Activated CD4-positive, alpha-beta T cell treated with anti-CD3 and anti-CD28 coated beads, Interleukin-2, amount 10 ng/mL, durations not matched to agents 24 days and 14 days (primary cell): Measurements from ENCODE around the gene TMPRSS2. TPM values are rescaled to one million over a fixed set of nuclear protein-coding genes. Genes with fewer than 3 reads are reported as not detected.

Source experiments
- DNase-seq: peaks from one replicate; pipeline ENCODE4 v3.0.0; 2022
- H3K27ac Mint-ChIP-seq: one replicate; pipeline ENCODE4 v1.8.0; 2022; ENCODE audit warnings: mild to moderate bottlenecking, mixed read lengths
- H3K27me3 Mint-ChIP-seq: one replicate; pipeline ENCODE4 v1.8.0; 2022; ENCODE audit warnings: mixed read lengths
- H3K36me3 Mint-ChIP-seq: one replicate; pipeline ENCODE4 v1.8.0; 2022; ENCODE audit warnings: low read depth, mild to moderate bottlenecking, mixed read lengths
- H3K4me1 Mint-ChIP-seq: one replicate; pipeline ENCODE4 v1.8.0; 2021; ENCODE audit warnings: mixed read lengths
- H3K4me3 Mint-ChIP-seq: one replicate; pipeline ENCODE4 v1.8.0; 2022; ENCODE audit warnings: mild to moderate bottlenecking, moderate library complexity, mixed read lengths
- H3K9me3 Mint-ChIP-seq: one replicate; pipeline ENCODE4 v1.8.0; 2021; ENCODE audit warnings: mixed read lengths
- intact Hi-C: fragments of 100-400 bp; cut with micrococcal nuclease; formaldehyde crosslinking; loops from one replicate; pipeline ENCODE4 v1.15.1; 2023
- total RNA-seq: library from RNA; stranded (reverse); gene quantifications from 2 replicates; pipeline ENCODE4 v1.2.3, GENCODE V29; 2022

TMPRSS2 gene
- total RNA-seq, 1 donor from 2014 or later, result not detected

DNA sequence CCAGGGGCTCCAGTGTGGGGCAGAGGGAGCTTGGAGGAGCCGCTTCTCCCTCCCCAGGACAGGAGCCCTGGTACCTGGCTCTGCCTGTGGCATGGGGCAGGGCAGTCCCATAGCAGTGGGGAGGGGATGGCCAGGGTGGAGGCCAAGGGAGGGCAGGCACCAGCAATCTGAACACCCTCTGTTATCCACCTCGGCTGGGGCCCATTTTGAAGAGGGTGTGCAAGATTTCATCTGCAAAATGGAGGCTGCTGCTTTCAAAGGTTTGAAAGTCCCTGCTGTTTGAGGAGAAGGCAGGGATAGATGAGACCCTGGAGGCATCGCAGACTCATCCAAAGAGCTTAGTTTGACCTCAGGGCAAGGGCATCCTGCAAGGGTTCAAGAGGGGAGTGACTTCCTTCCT, 15.2 kb upstream of the TMPRSS2 start:
- intact Hi-C loops, result no loop called here
- Mint-ChIP-seq H3K27me3 (peaks cover 14% of the 10 kb centered on the region), H3K9me3 (no peaks in the 10 kb centered on the region), H3K27ac (no peak overlapping the region), H3K4me3 (no peak overlapping the region), H3K36me3 (no peaks in the 10 kb centered on the region), H3K4me1 (no peaks in the 10 kb centered on the region)
- no peak for DNase-seq

DNA sequence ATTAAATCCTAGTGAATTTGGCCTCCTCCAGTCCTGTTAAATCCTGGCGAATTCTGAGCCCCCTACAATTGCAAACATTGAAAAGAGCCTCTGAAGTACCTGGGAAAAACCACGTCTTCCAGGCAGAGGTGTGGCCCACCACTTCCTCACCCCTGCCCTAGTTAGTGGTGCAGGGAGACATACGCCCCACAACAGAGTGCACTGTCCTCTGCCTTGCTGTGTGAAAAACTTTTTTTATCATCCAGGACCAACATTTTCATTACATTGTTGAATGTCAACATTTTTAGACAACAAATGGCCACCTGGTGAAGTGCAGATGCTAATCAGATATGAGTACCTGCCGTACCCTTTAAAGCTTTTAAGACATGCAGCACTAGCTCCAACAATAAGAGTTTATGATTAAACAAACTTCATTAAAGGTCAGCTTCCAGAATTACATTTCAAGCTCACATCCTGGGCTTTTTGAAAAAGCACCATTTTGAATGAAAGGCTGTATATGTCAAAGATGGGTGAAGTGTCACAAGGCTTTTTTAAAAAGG, 13.6 kb upstream of the TMPRSS2 start:
- H3K27ac Mint-ChIP-seq, result no peak overlapping the region
- DNase-seq, result no peak
- intact Hi-C loops, result no loop called here
- no peaks in the 10 kb centered on the region for H3K36me3 Mint-ChIP-seq
- H3K27me3 Mint-ChIP-seq, result peaks cover 13% of the 10 kb centered on the region
- H3K9me3 Mint-ChIP-seq, result no peaks in the 10 kb centered on the region
- no peaks in the 10 kb centered on the region for H3K4me1 Mint-ChIP-seq
- H3K4me3 Mint-ChIP-seq, result no peak overlapping the region

DNA sequence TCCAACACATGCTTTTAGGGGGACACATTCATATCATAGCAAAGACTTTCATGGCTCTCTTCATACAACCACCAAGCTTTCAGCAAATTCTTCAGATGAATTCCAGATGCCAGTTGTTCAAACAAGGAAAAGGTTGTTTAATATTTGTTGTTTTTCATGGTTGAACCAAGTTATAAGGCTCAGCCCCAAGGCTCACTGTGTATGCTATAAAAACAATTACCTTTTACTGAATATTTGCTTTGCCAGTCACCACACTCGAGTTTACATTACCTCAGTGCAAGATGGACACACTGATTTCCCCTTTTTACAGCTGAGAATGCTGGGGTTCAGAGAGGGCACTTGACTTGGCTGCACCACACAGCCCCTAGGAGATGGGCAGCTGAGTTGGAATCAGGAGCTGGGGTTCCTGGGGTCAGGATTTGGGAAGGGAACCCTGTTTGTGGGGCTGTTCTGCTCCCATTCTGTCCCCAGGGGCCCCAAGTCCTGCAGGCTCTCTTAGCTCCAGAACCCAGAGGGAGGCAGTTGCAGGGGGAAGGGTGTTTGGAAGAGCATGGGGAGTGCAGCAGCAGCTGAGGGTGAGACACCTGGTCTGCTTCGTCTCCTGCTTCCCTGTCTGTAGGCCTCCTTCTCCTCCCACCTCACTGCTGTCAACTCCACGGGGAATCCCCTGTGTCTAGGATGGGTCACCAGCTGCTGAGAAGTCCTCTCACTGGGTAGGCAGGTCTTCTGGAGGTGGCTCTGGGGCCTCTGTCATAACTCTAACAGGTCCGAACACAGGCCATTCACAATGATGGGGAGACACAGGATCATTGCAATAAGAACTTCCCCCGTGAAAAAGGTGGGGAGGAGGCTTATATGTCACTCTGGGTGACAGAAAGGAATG, 12.8 kb upstream of the TMPRSS2 start:
- Mint-ChIP-seq H3K4me1 (no peaks in the 10 kb centered on the region), H3K27ac (no peak overlapping the region), H3K27me3 (peaks cover 13% of the 10 kb centered on the region), H3K9me3 (no peaks in the 10 kb centered on the region), H3K4me3 (no peak overlapping the region), H3K36me3 (no peaks in the 10 kb centered on the region)
- intact Hi-C loops, result no loop called here
- DNase-seq, result no peak

DNA sequence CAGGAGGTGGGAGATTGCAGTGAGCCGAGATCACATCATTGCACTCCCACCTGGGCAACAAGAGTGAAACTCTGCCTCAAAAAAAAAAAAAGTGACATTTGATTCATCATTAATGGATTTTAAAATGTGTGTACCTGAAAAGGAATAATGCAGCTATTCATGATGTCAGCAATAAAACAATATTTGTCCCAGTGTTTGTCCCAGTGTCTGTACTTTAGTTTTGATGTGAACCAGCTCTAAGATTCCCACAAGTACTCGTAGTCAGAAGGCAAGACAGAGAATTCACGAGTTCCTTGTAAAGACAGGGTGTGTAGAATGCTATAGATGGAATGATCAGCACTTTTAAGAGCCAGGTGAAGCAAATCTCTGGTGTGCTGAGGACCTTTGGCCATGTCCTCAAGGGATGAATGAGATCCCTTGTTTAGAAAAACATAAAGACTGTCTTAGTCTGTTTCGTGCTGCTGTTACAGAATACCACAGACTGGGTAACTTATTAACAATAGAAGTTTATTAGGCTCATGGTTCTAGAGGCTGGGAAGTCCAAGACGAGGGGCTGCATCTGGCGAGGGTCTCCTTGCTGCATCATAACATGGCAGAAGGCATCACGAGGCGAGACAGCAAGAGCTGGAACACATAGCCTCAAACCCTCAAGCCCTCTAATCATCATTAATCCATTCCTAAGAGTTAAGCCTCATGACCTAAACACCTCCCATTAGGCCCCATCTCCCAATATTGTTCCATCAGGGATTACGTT, 12.0 kb upstream of the TMPRSS2 start:
- H3K4me3 Mint-ChIP-seq, result no peak overlapping the region
- no peak for DNase-seq
- no peaks in the 10 kb centered on the region for H3K9me3 Mint-ChIP-seq
- no peaks in the 10 kb centered on the region for H3K4me1 Mint-ChIP-seq
- H3K36me3 Mint-ChIP-seq, result no peaks in the 10 kb centered on the region
- H3K27ac Mint-ChIP-seq, result no peak overlapping the region
- H3K27me3 Mint-ChIP-seq, result peaks cover 13% of the 10 kb centered on the region
- intact Hi-C loops, result no loop called here

DNA sequence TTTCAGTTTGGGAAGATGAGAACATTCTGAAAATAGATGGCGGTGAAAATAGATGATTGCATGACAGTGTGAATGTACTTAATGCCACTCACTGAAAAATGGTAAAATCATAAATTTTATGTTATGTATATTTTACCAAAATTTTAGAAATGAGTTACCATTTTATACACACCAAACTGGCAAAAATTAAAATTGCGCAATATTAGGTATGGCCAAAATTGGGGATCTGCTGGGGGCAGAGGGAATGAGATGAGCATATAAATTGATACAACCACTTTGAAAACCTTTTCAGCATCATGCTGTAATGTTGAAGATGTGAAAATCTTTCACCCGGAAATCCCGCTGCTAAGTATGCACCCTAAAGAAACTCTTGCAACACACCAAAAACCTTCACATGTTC, 10.8 kb upstream of the TMPRSS2 start:
- Mint-ChIP-seq H3K9me3 (no peaks in the 10 kb centered on the region), H3K4me1 (no peaks in the 10 kb centered on the region), H3K27me3 (peaks cover 13% of the 10 kb centered on the region), H3K4me3 (no peak overlapping the region), H3K27ac (no peak overlapping the region), H3K36me3 (no peaks in the 10 kb centered on the region)
- DNase-seq, result no peak
- intact Hi-C loops, result no loop called here

DNA sequence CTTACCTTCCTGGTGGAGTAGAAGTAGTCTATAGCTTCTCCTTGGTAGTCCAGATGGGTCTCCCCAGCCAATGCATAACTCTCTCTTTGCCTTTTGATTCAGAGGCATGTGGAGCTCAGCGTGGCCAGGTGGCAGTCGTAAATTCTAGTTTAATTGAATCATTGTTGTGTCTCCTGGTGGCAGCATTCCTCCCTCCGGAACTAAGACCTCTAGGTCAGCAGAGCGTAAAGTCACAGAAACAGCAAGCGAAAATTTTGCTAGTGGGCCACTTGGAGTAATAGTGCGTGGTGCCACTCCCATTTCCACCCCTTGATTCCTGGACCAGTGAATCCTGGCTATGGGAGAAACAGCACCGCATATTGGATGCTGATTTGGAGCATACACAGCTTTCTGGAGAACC, 3.9 kb upstream of the TMPRSS2 start:
- no peaks in the 10 kb centered on the region for H3K36me3 Mint-ChIP-seq
- no peak for DNase-seq
- peaks cover 2% of the 10 kb centered on the region for H3K4me1 Mint-ChIP-seq
- no peak overlapping the region for H3K27ac Mint-ChIP-seq
- peaks cover 25% of the 10 kb centered on the region for H3K27me3 Mint-ChIP-seq
- intact Hi-C loops, result no loop called here
- H3K9me3 Mint-ChIP-seq, result no peaks in the 10 kb centered on the region
- H3K4me3 Mint-ChIP-seq, result no peak overlapping the region

DNA sequence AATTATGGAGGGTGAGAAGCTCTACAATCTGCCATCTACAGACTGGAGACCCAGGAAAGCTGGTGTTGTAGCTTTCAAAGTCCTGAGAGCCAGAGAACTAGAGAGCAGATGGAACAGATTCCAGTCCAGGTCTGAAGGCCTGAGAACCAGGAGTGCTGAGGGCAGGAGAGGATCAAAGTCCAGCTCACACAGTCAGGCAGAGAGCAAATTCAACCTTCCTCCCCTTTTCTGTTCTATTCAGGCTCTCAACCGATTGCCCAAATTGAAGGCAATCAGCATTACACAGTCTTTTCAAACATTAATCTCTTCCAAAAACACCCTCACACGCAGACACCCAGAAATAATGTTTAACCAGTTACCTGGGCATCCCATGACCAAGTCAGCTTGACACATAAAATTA, 2.5 kb upstream of the TMPRSS2 start:
- no peaks in the 10 kb centered on the region for H3K9me3 Mint-ChIP-seq
- H3K4me1 Mint-ChIP-seq, result peaks cover 2% of the 10 kb centered on the region
- intact Hi-C loops, result no loop called here
- no peak overlapping the region for H3K27ac Mint-ChIP-seq
- no peaks in the 10 kb centered on the region for H3K36me3 Mint-ChIP-seq
- H3K27me3 Mint-ChIP-seq, result peaks cover 37% of the 10 kb centered on the region
- no peak overlapping the region for H3K4me3 Mint-ChIP-seq
- DNase-seq, result no peak

DNA sequence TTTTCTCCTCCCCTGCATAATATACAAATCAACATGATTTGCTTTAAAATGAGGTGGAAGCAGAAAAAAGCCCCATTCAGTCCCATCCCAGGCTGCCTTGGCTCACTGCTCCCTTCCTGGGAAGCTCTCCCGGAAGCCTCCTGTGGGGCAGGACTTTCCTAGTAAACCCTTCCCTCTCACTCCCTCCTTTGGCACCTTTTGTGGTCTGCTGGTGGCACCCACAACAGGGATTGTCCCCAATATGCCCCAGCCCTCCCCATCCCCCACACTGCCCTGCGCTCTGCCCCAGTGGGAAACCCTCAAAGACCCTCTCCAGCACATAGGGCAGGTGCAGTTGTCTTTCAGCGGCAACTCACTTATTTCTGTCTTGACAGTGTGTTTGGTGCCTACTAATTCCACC, 1.8 kb upstream of the TMPRSS2 start:
- no peak for DNase-seq
- Mint-ChIP-seq H3K27me3 (peaks cover 44% of the 10 kb centered on the region), H3K4me1 (peaks cover 2% of the 10 kb centered on the region), H3K4me3 (no peak overlapping the region), H3K9me3 (no peaks in the 10 kb centered on the region), H3K36me3 (no peaks in the 10 kb centered on the region), H3K27ac (no peak overlapping the region)
- intact Hi-C loops, result no loop called here

DNA sequence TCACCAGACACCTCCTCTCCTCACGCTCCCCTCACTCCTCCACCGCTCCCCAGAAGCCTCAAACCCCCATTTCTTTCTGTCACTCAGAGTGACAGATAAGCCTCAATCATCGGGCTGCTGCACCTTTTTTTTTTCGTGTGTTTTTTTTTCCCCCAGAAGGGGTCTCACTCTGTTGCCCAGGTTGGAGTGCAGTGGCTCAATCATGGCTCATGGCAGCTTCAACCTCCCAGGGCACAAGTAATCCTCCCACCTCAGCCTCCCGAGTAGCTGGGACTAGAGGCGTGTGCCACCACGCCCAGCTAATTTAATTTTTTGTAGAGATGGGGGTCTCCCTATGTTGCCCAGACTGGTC, 1.2 kb upstream of the TMPRSS2 start:
- no peak for DNase-seq
- no peak overlapping the region for H3K27ac Mint-ChIP-seq
- H3K4me1 Mint-ChIP-seq, result peaks cover 2% of the 10 kb centered on the region
- intact Hi-C loops, result no loop called here
- H3K9me3 Mint-ChIP-seq, result no peaks in the 10 kb centered on the region
- no peaks in the 10 kb centered on the region for H3K36me3 Mint-ChIP-seq
- no peak overlapping the region for H3K4me3 Mint-ChIP-seq
- peaks cover 50% of the 10 kb centered on the region for H3K27me3 Mint-ChIP-seq

DNA sequence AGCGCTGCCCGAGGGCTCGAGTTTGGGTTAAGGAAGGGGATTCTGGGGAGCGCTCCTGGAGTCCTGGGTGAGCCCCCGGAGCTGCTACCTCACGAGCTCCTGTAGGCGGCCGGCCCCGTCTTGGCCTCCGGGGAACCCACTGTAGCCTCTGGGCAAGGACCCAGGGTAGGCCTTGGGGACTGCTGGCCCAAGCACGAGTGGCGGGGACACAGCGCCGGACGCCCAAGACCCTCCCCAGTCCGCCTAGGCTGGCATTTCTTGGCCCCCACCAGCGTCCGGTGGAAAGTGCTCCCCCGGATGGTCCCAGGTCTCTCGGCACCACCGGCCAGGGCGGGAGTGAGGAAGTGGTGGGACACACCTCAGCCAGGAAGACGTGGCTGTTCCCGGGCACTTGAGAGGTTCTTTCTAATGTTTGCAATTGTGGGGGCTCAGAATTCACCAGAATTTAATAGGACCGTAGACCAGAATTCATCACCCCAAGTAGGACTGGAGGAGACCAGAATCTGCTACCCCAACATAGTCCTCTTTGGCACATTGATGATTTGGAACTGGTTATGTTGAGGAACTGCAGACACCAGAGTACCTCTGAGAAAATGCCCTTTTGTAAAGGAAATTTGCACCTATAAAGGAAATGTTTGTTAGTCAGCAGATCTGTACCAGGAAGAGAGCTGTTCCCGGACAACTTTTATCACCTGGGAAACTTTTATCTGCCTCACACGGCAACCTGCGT, 622 bp upstream of the TMPRSS2 start:
- H3K27ac Mint-ChIP-seq, result no peak overlapping the region

DNA sequence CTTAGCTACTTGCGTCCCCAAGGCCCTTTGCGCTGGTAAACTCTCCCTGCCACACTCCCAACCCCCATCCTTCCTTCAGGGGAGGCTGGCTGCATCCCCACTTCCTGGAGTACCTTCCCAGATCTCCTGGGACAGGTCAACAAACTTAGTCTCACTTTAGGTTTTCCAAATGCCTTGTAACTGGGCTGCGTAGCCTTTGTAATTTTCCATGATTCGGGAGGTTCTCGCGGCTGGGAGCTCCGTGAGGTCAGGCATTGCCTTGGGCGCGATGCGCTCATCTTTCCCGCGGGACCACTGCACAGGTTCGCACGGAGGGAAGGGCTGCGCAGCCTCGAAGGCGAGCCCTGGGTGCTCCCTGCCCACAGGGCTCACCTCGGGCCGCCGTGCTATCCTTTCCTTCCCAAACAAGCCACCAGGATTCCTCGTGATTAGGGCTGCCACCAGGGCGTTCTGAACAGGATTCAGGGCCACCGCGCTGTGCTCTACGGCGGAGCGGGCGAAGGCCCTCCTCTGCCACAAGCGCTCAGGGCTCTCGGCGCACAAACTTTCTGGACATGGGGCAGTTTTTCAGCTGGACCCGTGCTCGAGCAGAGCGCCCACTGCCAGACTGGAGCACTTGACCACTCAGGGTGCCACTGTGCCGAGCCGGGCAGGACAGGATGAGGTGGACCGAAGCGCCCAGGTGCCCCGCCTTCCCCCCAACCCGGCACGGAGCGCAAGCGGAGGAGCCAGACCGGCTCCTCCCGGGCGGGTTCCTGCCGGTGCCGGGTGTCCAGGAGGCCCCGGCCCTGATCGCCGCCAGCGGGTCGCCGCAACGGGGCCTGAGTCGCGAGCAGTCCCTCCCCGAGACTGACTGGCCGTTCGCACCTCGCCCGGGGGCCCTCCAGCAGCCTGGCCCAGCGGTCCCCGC, 1.1 kb downstream of the TMPRSS2 start:
- Mint-ChIP-seq H3K4me1 (peaks cover 3% of the 10 kb centered on the region), H3K9me3 (no peaks in the 10 kb centered on the region), H3K4me3 (no peak overlapping the region), H3K27ac (no peak overlapping the region), H3K27me3 (peaks cover 60% of the 10 kb centered on the region), H3K36me3 (no peaks in the 10 kb centered on the region)
- intact Hi-C loops, result no loop called here
- DNase-seq, result no peak

More for the DNA sequence above, 622 bp upstream of the TMPRSS2 start:
- intact Hi-C loops, result no loop called here
- H3K27me3 Mint-ChIP-seq, result peaks cover 52% of the 10 kb centered on the region
- peaks cover 3% of the 10 kb centered on the region for H3K4me1 Mint-ChIP-seq
- no peak for DNase-seq
- H3K9me3 Mint-ChIP-seq, result no peaks in the 10 kb centered on the region
- H3K36me3 Mint-ChIP-seq, result no peaks in the 10 kb centered on the region
- H3K4me3 Mint-ChIP-seq, result no peak overlapping the region

DNA sequence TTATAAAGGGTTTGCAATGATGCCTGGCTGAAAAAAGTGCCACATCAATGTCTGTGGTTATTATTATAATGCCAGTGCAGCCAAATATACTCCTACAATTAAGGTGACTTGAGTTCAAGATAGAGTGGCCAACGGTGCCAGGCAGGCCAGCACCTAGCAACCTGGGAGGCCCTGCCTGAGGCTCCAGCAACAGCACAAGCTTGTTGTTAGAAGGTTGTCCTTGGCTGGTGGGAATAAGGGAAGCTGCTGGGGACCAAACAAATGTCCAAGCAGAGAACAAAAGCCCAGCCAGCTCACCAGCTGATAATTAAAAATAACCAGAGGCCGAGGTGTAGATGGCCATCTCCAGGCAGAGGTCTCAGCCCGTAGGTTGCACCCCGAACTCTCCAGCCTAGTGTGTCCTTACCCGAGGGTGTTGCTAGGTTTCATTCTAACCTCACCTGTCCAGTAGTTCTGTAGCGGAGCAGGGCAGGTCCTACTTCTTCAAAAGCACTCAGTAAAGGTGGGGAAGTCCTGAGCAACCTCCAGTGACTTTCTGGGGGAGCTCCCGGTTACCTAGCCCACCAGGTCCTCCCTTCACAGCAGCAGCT, 1.9 kb downstream of the TMPRSS2 start:
- Mint-ChIP-seq H3K4me1 (peaks cover 3% of the 10 kb centered on the region), H3K36me3 (no peaks in the 10 kb centered on the region), H3K27ac (no peak overlapping the region), H3K27me3 (peaks cover 55% of the 10 kb centered on the region), H3K4me3 (no peak overlapping the region), H3K9me3 (no peaks in the 10 kb centered on the region)
- no peak for DNase-seq
- intact Hi-C loops, result no loop called here

DNA sequence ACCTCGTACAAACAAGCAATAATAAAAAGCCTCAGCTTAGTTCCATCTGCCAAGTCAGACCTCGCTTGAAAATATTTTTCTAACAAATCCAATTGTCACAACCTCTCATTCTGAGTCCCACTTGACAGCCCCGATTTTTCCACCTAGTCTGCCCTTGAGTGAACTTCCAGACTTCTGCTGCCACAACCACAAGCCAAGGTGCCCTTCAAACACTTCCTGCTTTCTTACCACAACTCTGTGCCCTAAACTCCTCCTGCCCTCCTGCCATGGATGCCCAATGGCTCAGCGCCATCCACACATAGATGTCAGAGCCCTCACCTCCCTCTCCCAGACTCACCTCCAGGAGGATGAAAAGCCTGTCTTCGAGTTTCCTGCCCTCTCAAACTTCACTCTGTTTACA, 3.9 kb downstream of the TMPRSS2 start:
- Mint-ChIP-seq H3K9me3 (no peaks in the 10 kb centered on the region), H3K4me1 (peaks cover 2% of the 10 kb centered on the region), H3K27ac (no peak overlapping the region), H3K27me3 (peaks cover 52% of the 10 kb centered on the region), H3K36me3 (no peaks in the 10 kb centered on the region), H3K4me3 (no peak overlapping the region)
- intact Hi-C loops, result no loop called here
- no peak for DNase-seq
